ENCODE data around the gene ACAP1. TPM values are rescaled to one million over a fixed set of nuclear protein-coding genes. Genes with fewer than 3 reads are reported as not detected.

Gene ACAP1
- total RNA-seq, 1 experiment from 2014 or later: 8.8 TPM

DNA sequence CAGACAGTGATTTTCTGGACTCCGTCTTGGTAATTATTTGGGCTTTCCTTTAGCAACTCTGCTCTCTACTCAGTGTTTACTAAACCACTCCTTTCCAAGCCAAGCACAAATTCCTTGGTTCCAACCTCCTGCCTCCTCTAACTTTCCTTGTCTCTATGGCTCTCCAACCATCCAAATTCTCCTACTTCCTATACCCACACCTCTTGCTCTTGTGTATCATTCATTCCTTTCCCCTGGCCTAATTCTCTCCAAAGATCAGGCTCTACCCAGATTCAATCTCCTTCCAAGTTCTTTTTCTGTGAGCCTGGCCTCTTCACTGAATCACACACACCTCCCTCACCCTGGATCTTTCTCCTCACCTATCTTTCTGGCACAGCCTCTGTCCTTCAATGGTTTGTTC lies 8.3 kb upstream of the ACAP1 start (continued):
- no peak for TF ChIP-seq ZFX (IDR thresholded peaks at IDR 0.05)

DNA sequence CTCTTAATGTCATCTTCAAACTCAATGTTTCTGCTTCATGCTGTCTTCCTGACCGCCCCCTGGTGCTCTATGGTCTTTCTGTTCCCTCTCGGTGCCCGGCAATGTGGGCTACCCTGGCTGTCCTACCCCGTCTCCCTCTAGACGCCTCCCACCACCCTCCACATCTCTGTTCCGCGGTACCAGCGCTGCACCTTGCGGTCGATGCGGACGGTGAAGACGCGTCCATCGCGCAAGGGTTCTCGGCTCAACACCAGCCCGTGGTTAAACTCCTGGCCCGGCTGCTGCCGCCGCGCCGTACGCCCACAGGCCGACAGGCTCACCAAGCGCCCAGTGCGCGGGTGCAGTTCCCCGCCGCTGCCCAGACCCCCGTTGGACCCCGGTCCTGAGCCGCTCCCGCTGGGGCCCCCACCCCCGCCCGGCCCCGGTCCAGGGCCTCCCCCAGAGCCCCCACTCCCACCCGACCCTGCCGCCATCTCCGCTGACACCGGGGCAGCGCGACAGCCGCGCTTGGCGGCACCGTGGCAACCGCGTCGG lies 7.4 kb upstream of the ACAP1 start, which contains the start of gene NEURL4:
Gene NEURL4 (minus strand): TSS at position 496 of the 534 bp plus-strand sequence. CDS start 23 bp downstream, at position 473.
- Histone ChIP-seq H3K9me3 (ENCODE audit: control insufficient read depth in 1 of 2, insufficient read depth in 1 of 2, low read depth in 1 of 2, low read length in 2 of 2) (no peaks in the 10 kb centered on the region), H3K27me3 (ENCODE audit: insufficient read depth, low read length) (no peaks in the 10 kb centered on the region), H4K20me1 (ENCODE audit: insufficient read depth) (no peaks in the 10 kb centered on the region), H3K9me2 (ENCODE audit: insufficient read depth) (no peaks in the 10 kb centered on the region), H3K36me3 (ENCODE audit: control insufficient read depth in 1 of 2, insufficient read depth in 2 of 2, low read length in 2 of 2) (peaks cover under 1 to 13% of the 10 kb centered on the region in 2 experiments; a peak in 3 of 4 replicates), H3K4me3 (replicated peaks in 1 of 2; ENCODE audit: low read depth in 1 of 2, low read length in 2 of 2) (peak within 1 kb of the TSS; percentile 98 to 99), H3K27ac (ENCODE audit: low read depth, low read length) (peak within 1 kb of the TSS; percentile 81), H3K9ac (ENCODE audit: low read length) (peak within 1 kb of the TSS; percentile 93), H3K4me1 (ENCODE audit: control insufficient read depth in 1 of 2, insufficient read depth in 2 of 2, low read length in 2 of 2) (peaks cover 3 to 29% of the 10 kb centered on the region in 2 experiments; a peak in 3 of 4 replicates), H3K4me2 (ENCODE audit: low read length) (peak within 1 kb of the TSS; percentile 77), H3K79me2 (ENCODE audit: insufficient read depth, low read length) (peaks cover 20% of the 10 kb centered on the region; the same call in 1 of the 2 replicates), H2AFZ (ENCODE audit: low read depth, low read length, poor library complexity, severe bottlenecking) (no peak within 1 kb of the TSS)
- peak; percentile 80 for TF ChIP-seq YY1 (IDR thresholded peaks at IDR 0.05; ENCODE audit: extremely low read depth, insufficient replicate concordance, low read depth, low read length)
- TF ChIP-seq ZFX (IDR thresholded peaks at IDR 0.05): peak; percentile 64; the same call in 1 of the 2 replicates
- no peak for TF ChIP-seq JUND (IDR thresholded peaks at IDR 0.05)
- CTCF ChIA-PET: interaction anchor here (0.6 to 2.2 kb wide), 13 partner anchors 13 to 713 kb away, joined by 3 to 12 read pairs (median 6); partner anchors contain the start of genes ACADVL, DLG4, GPS2 and SENP3
- POLR2A ChIA-PET: interaction anchor here (0.9 to 2.0 kb wide), 9 partner anchors 14 to 255 kb away, joined by 3 to 11 read pairs (median 8); partner anchors contain the start of genes GABARAP, MPDU1, SLC2A4 and TMEM256
- intact Hi-C loops (cut with micrococcal nuclease): no loop called here
- peak; percentile 29 for ATAC-seq
- no peak for DNase-seq (ENCODE audit: low read depth, low spot score)
- BruUV-seq (replicated peaks): no TSS peak
- RAD21 ChIA-PET (ENCODE audit: low non-redundant PET in 1 of 2, low total read pairs in 2 of 2, uncharacterized antibody in 2 of 2, unreplicated experiment in 2 of 2): interaction anchor here (0.6 to 0.8 kb wide), 2 partner anchors 23 to 75 kb away, joined by 3 read pairs; partner anchors contain the start of gene TMEM256 (in 1 of the 2)

DNA sequence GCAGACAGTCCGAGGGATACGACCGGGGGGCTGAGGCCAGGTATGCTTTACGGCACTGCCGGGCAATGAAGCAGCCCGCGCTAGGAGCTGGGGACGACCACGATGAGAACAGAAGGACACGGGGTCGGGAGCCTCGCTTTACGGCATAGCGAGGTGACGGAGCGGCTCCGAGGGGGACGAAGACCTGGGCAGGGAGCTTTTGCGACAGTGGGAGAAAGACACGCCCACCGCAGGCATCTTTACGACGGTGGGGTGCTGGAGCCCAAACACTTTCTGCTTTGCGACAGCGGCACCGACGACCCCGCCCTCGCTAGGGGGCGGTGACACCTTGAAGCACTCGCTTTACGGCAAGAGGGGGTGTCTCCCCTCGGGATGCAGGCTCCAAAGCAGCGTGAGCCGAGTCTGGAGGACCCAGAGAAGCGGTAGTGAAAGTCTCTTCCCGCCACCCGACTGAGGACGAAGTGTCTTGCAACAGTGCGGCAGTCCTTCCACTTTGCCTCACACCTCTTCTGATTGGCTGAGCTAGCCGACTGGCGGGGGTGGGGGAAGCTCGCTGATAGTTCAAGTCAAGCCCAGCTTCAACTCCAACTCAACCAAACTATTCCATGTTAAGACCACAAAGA lies 6.8 kb upstream of the ACAP1 start:
- H3K4me2 ChIP-seq (ENCODE audit: low read length): peak overlapping the region; percentile 77
- no peak overlapping the region for H2AFZ ChIP-seq (ENCODE audit: low read depth, low read length, poor library complexity, severe bottlenecking)
- H3K4me3 ChIP-seq (replicated peaks in 1 of 2; ENCODE audit: low read depth in 1 of 2, low read length in 2 of 2): peak overlapping the region; percentile 98 to 99
- intact Hi-C loops (cut with micrococcal nuclease): no loop called here
- no peaks in the 10 kb centered on the region for H3K27me3 ChIP-seq (ENCODE audit: insufficient read depth, low read length)
- ATAC-seq: peak; percentile 78
- peaks cover 20% of the 10 kb centered on the region; the same call in 1 of the 2 replicates for H3K79me2 ChIP-seq (ENCODE audit: insufficient read depth, low read length)
- peak overlapping the region; percentile 81 for H3K27ac ChIP-seq (ENCODE audit: low read depth, low read length)
- POLR2A ChIA-PET: interaction anchor here (0.8 to 2.0 kb wide), 14 partner anchors 14 to 844 kb away, joined by 3 to 11 read pairs (median 5); partner anchors contain the start of genes ACADVL, DLG4, GABARAP and MPDU1
- RAD21 ChIA-PET (ENCODE audit: low non-redundant PET in 1 of 2, low total read pairs in 2 of 2, uncharacterized antibody in 2 of 2, unreplicated experiment in 2 of 2): interaction anchor here (0.6 to 0.8 kb wide), 4 partner anchors 15 to 196 kb away, joined by 3 to 5 read pairs (median 3); partner anchors contain the start of gene TMEM256 (in 1 of the 2)
- H3K9me2 ChIP-seq (ENCODE audit: insufficient read depth): no peaks in the 10 kb centered on the region
- no peaks in the 10 kb centered on the region for H3K9me3 ChIP-seq (ENCODE audit: control insufficient read depth in 1 of 2, insufficient read depth in 1 of 2, low read depth in 1 of 2, low read length in 2 of 2)
- H3K9ac ChIP-seq (ENCODE audit: low read length): peak overlapping the region; percentile 93
- peak; percentile 99 for DNase-seq (ENCODE audit: low read depth, low spot score)
- H3K4me1 ChIP-seq (ENCODE audit: control insufficient read depth in 1 of 2, insufficient read depth in 2 of 2, low read length in 2 of 2): peaks cover 3 to 29% of the 10 kb centered on the region in 2 experiments; a peak in 3 of 4 replicates
- peaks cover 0 to 9% of the 10 kb centered on the region in 2 experiments; a peak in 3 of 4 replicates for H3K36me3 ChIP-seq (ENCODE audit: control insufficient read depth in 1 of 2, insufficient read depth in 2 of 2, low read length in 2 of 2)
- BruUV-seq (replicated peaks): no TSS peak
- CTCF ChIA-PET: interaction anchor here (0.6 to 2.2 kb wide), 17 partner anchors 9 to 712 kb away, joined by 3 to 12 read pairs (median 5); partner anchors contain the start of genes ACADVL, DLG4, GPS2 and SENP3
- no peaks in the 10 kb centered on the region for H4K20me1 ChIP-seq (ENCODE audit: insufficient read depth)
- TF ChIP-seq POLR2A (IDR thresholded peaks at IDR 0.05; ENCODE audit: borderline replicate concordance, extremely low read depth, insufficient read depth, insufficient read length) (peak; percentile 29), EGR1 (IDR thresholded peaks at IDR 0.05; ENCODE audit: low read depth) (peak; percentile 70; the same call in 1 of the 2 replicates), TCF7L2 (IDR thresholded peaks at IDR 0.05; ENCODE audit: borderline replicate concordance, extremely low read depth, insufficient read depth, insufficient read length) (peak; percentile 59), CBX3 (IDR thresholded peaks at IDR 0.05; ENCODE audit: low read depth) (no peak), FOSL1 (IDR thresholded peaks at IDR 0.05; ENCODE audit: low read depth) (no peak), ZFX (IDR thresholded peaks at IDR 0.05) (no peak), CEBPB (IDR thresholded peaks at IDR 0.05; ENCODE audit: low read depth) (no peak), EZH2phosphoT487 (IDR thresholded peaks at IDR 0.05; ENCODE audit: borderline replicate concordance) (no peak), SP1 (IDR thresholded peaks at IDR 0.05; ENCODE audit: low read depth) (peak; percentile 53; the same call in 1 of the 2 replicates), JUND (IDR thresholded peaks at IDR 0.05) (no peak)
- TF ChIP-seq, protein P1, sequence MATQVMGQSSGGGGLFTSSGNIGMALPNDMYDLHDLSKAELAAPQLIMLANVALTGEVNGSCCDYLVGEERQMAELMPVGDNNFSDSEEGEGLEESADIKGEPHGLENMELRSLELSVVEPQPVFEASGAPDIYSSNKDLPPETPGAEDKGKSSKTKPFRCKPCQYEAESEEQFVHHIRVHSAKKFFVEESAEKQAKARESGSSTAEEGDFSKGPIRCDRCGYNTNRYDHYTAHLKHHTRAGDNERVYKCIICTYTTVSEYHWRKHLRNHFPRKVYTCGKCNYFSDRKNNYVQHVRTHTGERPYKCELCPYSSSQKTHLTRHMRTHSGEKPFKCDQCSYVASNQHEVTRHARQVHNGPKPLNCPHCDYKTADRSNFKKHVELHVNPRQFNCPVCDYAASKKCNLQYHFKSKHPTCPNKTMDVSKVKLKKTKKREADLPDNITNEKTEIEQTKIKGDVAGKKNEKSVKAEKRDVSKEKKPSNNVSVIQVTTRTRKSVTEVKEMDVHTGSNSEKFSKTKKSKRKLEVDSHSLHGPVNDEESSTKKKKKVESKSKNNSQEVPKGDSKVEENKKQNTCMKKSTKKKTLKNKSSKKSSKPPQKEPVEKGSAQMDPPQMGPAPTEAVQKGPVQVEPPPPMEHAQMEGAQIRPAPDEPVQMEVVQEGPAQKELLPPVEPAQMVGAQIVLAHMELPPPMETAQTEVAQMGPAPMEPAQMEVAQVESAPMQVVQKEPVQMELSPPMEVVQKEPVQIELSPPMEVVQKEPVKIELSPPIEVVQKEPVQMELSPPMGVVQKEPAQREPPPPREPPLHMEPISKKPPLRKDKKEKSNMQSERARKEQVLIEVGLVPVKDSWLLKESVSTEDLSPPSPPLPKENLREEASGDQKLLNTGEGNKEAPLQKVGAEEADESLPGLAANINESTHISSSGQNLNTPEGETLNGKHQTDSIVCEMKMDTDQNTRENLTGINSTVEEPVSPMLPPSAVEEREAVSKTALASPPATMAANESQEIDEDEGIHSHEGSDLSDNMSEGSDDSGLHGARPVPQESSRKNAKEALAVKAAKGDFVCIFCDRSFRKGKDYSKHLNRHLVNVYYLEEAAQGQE (IDR thresholded peaks at IDR 0.05; ENCODE audit: low read depth): no peak

Measured in HCT116 (cell line).